Measurements from ENCODE around the gene ANKRD13C.

DNA sequence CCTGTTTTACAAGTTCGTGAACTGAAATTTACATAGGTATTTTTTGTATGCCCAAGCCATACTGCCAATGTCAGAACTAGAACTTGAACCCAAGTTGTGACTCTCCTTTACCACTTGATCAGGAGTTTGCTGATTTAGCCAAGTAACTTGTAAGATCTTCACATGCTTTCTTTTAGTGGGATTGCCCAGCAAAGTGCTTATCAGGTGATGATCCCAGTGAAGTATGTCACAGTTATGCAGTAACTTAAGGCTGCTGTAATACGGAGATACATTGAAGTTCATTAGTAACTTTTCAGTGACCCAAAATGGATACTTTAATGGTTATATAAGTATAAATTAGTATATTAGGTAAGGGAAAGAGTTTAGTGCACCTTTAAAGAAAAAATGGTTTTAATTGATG, 129.6 kb downstream of the ANKRD13C start:
- TF ChIP-seq CTCF (IDR thresholded peaks at IDR 0.05 in 8 of 11, conservative IDR thresholded peaks at IDR 0.05 in 3 of 11) (no peak), POLR2A (IDR thresholded peaks at IDR 0.05) (no peak)

Measured in spleen (tissue), 7 donors.